ENCODE results near the gene DECR2.

Gene DECR2, protein sequence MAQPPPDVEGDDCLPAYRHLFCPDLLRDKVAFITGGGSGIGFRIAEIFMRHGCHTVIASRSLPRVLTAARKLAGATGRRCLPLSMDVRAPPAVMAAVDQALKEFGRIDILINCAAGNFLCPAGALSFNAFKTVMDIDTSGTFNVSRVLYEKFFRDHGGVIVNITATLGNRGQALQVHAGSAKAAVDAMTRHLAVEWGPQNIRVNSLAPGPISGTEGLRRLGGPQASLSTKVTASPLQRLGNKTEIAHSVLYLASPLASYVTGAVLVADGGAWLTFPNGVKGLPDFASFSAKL

DNA sequence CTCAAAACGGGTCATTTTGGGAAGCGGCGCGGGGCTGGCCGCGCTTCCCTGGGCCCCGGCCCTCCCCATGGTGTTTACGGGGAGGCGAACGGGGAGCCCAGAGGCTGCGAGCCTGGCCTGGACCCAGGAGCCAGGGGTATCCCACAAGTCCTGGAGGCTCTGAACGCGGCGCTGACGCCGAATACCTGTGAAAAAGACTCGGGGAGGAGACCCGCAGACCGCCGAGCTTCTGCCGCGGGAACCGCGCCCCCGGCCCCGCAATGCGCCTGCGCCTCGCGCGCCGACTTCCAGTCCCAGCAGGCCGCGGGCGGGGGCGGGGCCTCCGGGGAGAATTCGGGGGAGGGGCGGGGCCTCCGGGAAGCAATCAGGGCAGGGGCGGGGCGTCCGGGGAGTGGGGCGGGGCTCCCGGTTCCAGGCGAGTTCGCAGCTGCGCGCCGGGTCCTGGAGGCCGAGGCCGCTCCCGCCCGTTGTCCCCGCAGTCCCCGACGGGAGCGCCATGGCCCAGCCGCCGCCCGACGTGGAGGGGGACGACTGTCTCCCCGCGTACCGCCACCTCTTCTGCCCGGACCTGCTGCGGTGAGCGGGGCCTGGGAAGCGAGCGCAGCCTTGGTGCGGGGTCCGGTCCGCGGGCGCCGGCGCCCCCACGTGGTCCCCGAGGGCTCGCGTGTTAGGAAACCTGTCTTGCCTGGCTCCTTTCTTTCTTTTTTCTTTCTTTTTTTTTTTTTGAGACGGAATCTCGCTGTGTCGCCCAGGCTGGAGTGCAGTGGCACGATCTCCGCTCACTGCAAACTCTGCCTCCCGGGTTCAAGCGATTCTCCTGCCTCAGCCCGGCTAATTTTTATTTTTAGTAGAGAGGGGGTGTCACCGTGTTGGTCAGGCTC is at the start of gene DECR2:
TSS of gene DECR2 (plus strand) at position 418 of the 881 bp plus-strand sequence. CDS start at position 497, 79 bp downstream.
- TF ChIP-seq, protein P1, sequence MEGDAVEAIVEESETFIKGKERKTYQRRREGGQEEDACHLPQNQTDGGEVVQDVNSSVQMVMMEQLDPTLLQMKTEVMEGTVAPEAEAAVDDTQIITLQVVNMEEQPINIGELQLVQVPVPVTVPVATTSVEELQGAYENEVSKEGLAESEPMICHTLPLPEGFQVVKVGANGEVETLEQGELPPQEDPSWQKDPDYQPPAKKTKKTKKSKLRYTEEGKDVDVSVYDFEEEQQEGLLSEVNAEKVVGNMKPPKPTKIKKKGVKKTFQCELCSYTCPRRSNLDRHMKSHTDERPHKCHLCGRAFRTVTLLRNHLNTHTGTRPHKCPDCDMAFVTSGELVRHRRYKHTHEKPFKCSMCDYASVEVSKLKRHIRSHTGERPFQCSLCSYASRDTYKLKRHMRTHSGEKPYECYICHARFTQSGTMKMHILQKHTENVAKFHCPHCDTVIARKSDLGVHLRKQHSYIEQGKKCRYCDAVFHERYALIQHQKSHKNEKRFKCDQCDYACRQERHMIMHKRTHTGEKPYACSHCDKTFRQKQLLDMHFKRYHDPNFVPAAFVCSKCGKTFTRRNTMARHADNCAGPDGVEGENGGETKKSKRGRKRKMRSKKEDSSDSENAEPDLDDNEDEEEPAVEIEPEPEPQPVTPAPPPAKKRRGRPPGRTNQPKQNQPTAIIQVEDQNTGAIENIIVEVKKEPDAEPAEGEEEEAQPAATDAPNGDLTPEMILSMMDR (IDR thresholded peaks at IDR 0.05; ENCODE audit: control insufficient read depth, insufficient read depth, low read depth, low read length, missing control alignments), result peak; percentile 32
- H3K4me3 ChIP-seq (ENCODE audit: control insufficient read depth, low read depth, low read length), result peak within 1 kb of the TSS; percentile 96
- DNase-seq (ENCODE audit: low read depth), result no peak

DNA sequence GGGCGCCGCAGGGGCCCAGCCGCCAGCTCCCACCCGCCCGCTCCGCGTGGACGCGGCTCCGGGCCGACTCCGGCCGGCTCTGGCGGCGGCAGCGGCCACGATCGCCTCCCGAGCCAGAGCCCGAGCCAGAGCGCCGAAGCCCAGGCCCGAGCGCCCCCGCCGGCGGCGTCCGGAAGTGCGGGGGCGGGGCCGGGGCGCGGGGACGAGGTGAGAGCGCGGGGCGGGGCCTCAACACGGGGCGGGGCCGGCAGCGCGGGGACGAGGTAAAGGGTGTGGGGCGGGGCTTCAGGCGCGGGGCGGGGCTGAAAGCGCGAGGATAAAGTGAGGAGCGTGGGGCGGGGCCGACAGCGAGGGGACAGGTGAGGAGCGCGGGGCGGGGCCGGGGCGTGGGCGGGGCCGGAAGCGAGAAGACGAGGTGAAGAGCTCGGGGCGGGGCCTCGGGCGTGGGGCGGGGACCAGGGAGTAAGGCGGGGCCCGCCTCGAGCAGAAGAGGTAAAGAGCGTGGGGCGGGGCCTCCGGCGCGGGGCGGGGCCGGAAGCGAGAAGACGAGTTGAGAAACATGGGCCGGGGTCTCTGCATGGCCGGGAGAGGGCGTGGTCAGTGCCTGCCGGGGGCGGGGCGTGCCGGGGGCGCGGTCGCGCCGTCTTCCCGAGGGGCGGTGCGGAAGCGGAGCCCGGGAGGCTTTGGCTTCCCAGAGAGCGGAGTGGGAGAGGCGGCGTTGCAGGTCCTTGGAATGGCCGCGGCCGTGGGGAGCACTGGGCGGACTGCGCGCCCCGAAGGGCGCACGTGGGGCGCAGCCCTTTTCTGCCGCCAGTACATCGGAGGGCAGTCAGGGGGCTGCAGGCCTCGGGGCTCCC is 48.9 kb upstream of the DECR2 start, which contains the start of gene AXIN1:
TSS of gene AXIN1 (minus strand) at position 177 of the 857 bp plus-strand sequence. CDS start 5,698 bp downstream, outside the sequence.
- TF ChIP-seq, protein P1 (IDR thresholded peaks at IDR 0.05; ENCODE audit: control insufficient read depth, insufficient read depth, low read depth, low read length, missing control alignments), result peak; percentile 39
- DNase-seq (ENCODE audit: low read depth), result peak; percentile 37

DNA sequence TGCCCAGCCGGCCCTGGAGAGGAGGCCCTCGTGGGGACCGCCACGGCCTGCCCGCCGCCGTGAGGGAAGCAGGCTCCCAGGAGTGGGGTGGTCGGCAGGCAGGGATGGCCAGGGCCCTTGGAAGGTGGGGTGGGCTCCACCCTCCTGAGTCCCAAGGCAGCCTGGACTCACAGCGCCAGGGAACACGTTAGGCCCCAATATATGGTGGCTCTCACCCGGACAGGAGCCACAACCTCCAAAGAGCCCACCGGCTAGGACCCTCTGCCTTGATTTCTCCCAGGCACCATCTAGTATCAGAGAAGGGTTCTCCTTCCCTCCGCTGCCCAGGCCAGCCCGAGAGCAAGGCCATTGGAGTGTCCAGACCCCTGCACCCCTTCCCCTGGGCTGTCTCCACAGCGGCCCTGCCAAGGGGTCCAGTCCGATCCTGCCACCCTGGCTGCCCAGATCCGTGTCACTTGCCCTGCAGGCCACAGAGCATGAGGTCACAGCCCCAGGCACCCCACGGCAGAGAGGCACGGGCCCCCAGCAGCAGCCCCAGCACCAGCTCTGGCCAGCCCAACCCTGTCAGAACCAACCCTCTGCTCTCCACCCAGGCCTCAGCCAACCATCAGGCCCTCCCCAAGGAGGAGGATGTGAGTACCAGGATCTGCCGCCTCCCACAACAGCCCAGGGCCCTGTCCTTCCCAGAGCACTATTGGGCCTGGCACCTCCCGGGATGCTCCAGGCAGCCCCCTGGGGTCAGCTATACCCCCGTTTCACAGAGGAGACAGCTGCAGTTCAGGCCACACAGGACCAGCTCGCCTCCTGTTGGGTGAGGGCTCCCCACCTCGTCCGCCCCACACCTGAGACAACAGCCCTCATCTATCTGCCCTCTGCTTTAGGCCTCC is 48.0 kb upstream of the DECR2 start:
- TF ChIP-seq, protein P1 (IDR thresholded peaks at IDR 0.05; ENCODE audit: control insufficient read depth, insufficient read depth, low read depth, low read length, missing control alignments), result no peak
- DNase-seq (ENCODE audit: low read depth), result no peak
- no peak overlapping the region; the same call in none of the 2 replicates for H3K4me3 ChIP-seq (ENCODE audit: control insufficient read depth, low read depth, low read length)

More for the DNA sequence above, 48.9 kb upstream of the DECR2 start, which contains the start of gene AXIN1:
- peak within 1 kb of the TSS; percentile 68 for H3K4me3 ChIP-seq (ENCODE audit: control insufficient read depth, low read depth, low read length)

DNA sequence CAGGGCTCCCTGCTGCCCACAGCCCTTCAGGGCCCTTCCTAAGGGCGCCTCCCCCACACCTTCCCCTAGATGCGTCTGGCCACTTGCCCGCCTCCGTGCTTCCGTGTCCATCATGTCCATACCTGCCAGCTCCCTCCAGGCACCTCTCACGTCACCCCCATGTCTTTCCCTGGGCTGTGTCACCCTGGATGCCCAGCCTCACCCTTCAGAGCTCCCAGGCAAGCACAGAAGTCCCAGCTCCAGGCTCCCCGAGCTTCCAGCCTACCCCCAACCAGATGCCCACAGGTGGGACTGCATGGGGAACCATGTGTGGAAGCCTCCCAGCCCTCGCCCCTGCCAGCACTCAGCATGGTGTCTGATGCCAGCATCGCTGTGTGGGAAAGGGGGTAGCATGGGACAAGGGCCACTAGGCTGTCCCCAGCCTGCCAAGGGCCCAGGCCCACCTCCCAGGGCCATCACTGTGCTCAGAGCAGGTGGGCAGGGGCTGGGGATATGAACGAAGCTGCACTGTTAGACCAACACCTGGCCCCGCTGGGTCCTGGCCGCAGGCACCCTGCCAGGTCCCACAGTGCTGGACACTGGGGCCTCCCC is 47.3 kb upstream of the DECR2 start:
- no peak for DNase-seq (ENCODE audit: low read depth)
- TF ChIP-seq, protein P1 (IDR thresholded peaks at IDR 0.05; ENCODE audit: control insufficient read depth, insufficient read depth, low read depth, low read length, missing control alignments), result no peak
- H3K4me3 ChIP-seq (ENCODE audit: control insufficient read depth, low read depth, low read length), result no peak overlapping the region

DNA sequence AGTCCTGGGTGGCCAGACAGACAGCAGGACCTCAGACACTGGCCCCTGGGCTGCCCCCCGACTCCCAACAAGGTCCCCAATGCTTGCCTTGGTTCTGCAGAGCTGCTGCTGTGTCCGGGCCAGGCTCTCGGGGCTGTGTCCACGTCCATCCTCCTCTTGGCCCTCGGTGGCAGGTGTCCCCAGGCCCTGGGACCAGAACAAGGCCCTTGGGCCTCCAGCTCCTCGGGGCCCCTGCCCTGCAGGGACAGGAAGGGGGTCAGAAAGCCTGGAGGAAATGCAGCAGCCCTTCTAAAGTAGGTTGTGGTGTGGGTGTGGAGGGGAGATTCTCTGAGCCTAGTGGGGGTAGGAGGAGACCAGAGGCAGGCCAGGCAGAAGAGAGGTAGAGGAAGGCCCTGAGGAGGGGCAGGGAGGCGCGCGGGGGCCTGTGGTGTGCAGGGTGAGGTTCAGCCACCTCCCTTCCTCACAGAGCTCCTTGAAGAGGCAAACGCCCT is 46.7 kb upstream of the DECR2 start:
- H3K4me3 ChIP-seq (ENCODE audit: control insufficient read depth, low read depth, low read length), result no peak overlapping the region
- no peak for DNase-seq (ENCODE audit: low read depth)
- TF ChIP-seq, protein P1 (IDR thresholded peaks at IDR 0.05; ENCODE audit: control insufficient read depth, insufficient read depth, low read depth, low read length, missing control alignments), result no peak
